Measurements from ENCODE around the gene HSPA4. TPM values are rescaled to one million over a fixed set of nuclear protein-coding genes. Genes with fewer than 3 reads are reported as not detected.
"Not testable (repeated sequence)": the region's sequence is repeated elsewhere in the genome, so short reads cannot be mapped to it uniquely, and the experiment has no call there.

HSPA4 gene
- total RNA-seq, 1 donor from 2014 or later = 74.3 TPM

- intact Hi-C loops (cut with micrococcal nuclease) = no loop called here
- no peak for ATAC-seq
Measured at GRCh38 chr5:133118741-133119140, 66.9 kb downstream of the HSPA4 start.

GRCh38 chr5:133119233-133119711, 67.5 kb downstream of the HSPA4 start:
- ATAC-seq (no peak), DNase-seq (no peak)
- intact Hi-C loops (cut with micrococcal nuclease) = no loop called here

More at GRCh38 chr5:133118741-133119140, 66.9 kb downstream of the HSPA4 start:
- no peak for DNase-seq

- intact Hi-C loops (cut with micrococcal nuclease) = no loop called here
- no peak for ATAC-seq
- no peak for DNase-seq
Measured at GRCh38 chr5:133120156-133120750, 68.4 kb downstream of the HSPA4 start.

GRCh38 chr5:133121080-133121479, 69.3 kb downstream of the HSPA4 start:
- intact Hi-C loops (cut with micrococcal nuclease) = no loop called here
- DNase-seq (no peak), ATAC-seq (no peak)

GRCh38 chr5:133121611-133122150, 69.9 kb downstream of the HSPA4 start:
- ATAC-seq (no peak), DNase-seq (no peak)
- intact Hi-C loops (cut with micrococcal nuclease) = no loop called here

- intact Hi-C loops (cut with micrococcal nuclease) = no loop called here
- no peak for ATAC-seq
Measured at GRCh38 chr5:133122711-133123110, 70.9 kb downstream of the HSPA4 start.

GRCh38 chr5:133123297-133123696, 71.5 kb downstream of the HSPA4 start:
- intact Hi-C loops (cut with micrococcal nuclease) = no loop called here
- ATAC-seq (no peak), DNase-seq (no peak)

More at GRCh38 chr5:133122711-133123110, 70.9 kb downstream of the HSPA4 start:
- DNase-seq = no peak

- DNase-seq (no peak), ATAC-seq (no peak)
- intact Hi-C loops (cut with micrococcal nuclease) = no loop called here
Measured at GRCh38 chr5:133124891-133125290, 73.1 kb downstream of the HSPA4 start.

GRCh38 chr5:133128066-133128465, 76.3 kb downstream of the HSPA4 start:
- ATAC-seq = no peak
- intact Hi-C loops (cut with micrococcal nuclease) = no loop called here
- DNase-seq = no peak

GRCh38 chr5:133129289-133129688, 77.5 kb downstream of the HSPA4 start:
- DNase-seq (no peak), ATAC-seq (no peak)
- intact Hi-C loops (cut with micrococcal nuclease) = no loop called here

- DNase-seq (no peak), ATAC-seq (no peak)
- intact Hi-C loops (cut with micrococcal nuclease) = no loop called here
Measured at GRCh38 chr5:133129950-133130349, 78.1 kb downstream of the HSPA4 start.

- no peak for DNase-seq
- intact Hi-C loops (cut with micrococcal nuclease) = no loop called here
- ATAC-seq = no peak
Measured at GRCh38 chr5:133130387-133131118, 78.7 kb downstream of the HSPA4 start.

GRCh38 chr5:133132717-133133116, 80.9 kb downstream of the HSPA4 start:
- intact Hi-C loops (cut with micrococcal nuclease) = no loop called here
- ATAC-seq = no peak
- DNase-seq = no peak

GRCh38 chr5:133133241-133133640, 81.4 kb downstream of the HSPA4 start:
- intact Hi-C loops (cut with micrococcal nuclease); DNase-seq; ATAC-seq: not testable (repeated sequence)

- ATAC-seq; DNase-seq; intact Hi-C loops (cut with micrococcal nuclease): not testable (repeated sequence)
Measured at GRCh38 chr5:133136890-133137289, 85.1 kb downstream of the HSPA4 start.

- no peak for DNase-seq
- intact Hi-C loops (cut with micrococcal nuclease) = no loop called here
- ATAC-seq = no peak
Measured at GRCh38 chr5:133140311-133140710, 88.5 kb downstream of the HSPA4 start.

GRCh38 chr5:133141746-133142145, 89.9 kb downstream of the HSPA4 start:
- DNase-seq (no peak), ATAC-seq (no peak)
- intact Hi-C loops (cut with micrococcal nuclease) = no loop called here

GRCh38 chr5:133142782-133143181, 91.0 kb downstream of the HSPA4 start:
- DNase-seq = no peak
- no peak for ATAC-seq
- intact Hi-C loops (cut with micrococcal nuclease) = no loop called here

GRCh38 chr5:133144245-133144981, 92.6 kb downstream of the HSPA4 start:
- ATAC-seq (no peak), DNase-seq (no peak)
- intact Hi-C loops (cut with micrococcal nuclease) = no loop called here

Measured in left ventricle myocardium superior (tissue), 1 donor.